HEK293T (cell line): Measurements from ENCODE around the gene NDUFA13.

ENCODE experiments used
- BHLHE40 ChIP-seq: fragments of 450-650 bp; IDR thresholded peaks from 2 replicates; pipeline ENCODE4 v1.6.1; 2016; ENCODE audit warnings: mild to moderate bottlenecking, moderate library complexity, borderline replicate concordance
- FOXM1 ChIP-seq: fragments of 450-650 bp; IDR thresholded peaks from 2 replicates; pipeline ENCODE4 v1.6.1; 2017; ENCODE audit warnings: mild to moderate bottlenecking, borderline replicate concordance
- HDGF ChIP-seq: fragments of 450-650 bp; IDR thresholded peaks from 2 replicates; pipeline ENCODE4 v1.6.1; 2017; ENCODE audit warnings: antibody characterized with exemption, borderline replicate concordance
- SP1 ChIP-seq: fragments of 450-650 bp; IDR thresholded peaks from 2 replicates; pipeline ENCODE4 v1.6.1; 2017

GRCh38 chr19:19566306-19566705 is 50.3 kb downstream of the NDUFA13 start:
- no peak for TF ChIP-seq HDGF
- no peak for TF ChIP-seq SP1
- no peak for TF ChIP-seq BHLHE40
- TF ChIP-seq FOXM1, result no peak
